ENCODE results near the gene PDPK1. TPM values are rescaled to one million over a fixed set of nuclear protein-coding genes. Genes with fewer than 3 reads are reported as not detected.
"Not testable (repeated sequence)": the region's sequence is repeated elsewhere in the genome, so short reads cannot be mapped to it uniquely, and the experiment has no call there.

The PDPK1 gene
- total RNA-seq, 1 donor from 2014 or later: 44.6 TPM

DNA sequence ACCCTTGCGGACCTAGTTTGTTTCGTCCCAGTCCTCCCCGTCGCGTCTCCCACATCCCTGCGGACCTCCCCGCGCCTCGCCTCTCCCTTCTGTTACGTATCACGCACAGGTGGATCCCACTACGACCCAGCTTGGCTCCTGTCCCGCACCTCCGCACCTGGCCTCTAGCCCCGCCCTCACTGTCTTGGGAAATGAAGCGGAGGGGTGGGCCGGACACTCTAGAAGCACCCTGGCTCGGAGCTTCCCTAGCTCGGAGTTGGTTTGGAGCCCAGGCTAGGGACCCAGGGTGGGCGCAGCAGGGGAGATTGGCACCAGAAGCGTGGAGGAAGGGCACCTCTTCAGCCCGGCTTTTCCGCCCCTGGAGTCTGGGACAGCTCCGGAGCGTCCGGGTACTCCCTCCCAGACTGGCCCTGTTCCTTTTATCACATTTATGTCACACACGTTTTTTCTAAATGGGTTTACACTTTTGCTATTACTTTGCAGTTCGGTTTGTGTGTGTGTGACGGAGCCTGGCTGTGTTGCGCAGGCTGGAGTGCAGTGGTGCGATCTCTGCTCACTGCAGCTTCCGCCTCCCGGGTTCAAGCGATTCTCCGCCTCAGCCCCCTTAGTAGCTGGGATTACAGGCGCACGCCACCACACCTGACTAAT is 5.2 kb upstream of the PDPK1 start:
- peak overlapping the region; percentile 91 for H3K4me3 Mint-ChIP-seq

GRCh38 chr16:2533142-2533755 is 4.6 kb upstream of the PDPK1 start:
- H3K4me1 Mint-ChIP-seq: peaks cover 14% of the 10 kb centered on the region
- H3K27me3 Mint-ChIP-seq (ENCODE audit: low read depth); DNase-seq (ENCODE audit: low spot score in 2 of 2, unreplicated experiment in 2 of 2); H3K36me3 Mint-ChIP-seq; H3K9me3 Mint-ChIP-seq: not testable (repeated sequence)
- peak overlapping the region; percentile 91 for H3K4me3 Mint-ChIP-seq
- H3K27ac Mint-ChIP-seq: peak overlapping the region; percentile 99

More for the DNA sequence above, 5.2 kb upstream of the PDPK1 start:
- TF ChIP-seq CTCF (IDR thresholded peaks at IDR 0.05; ENCODE audit: unreplicated experiment): no peak
- DNase-seq (ENCODE audit: low spot score in 2 of 2, unreplicated experiment in 2 of 2): peak in 1 of 2 experiments; percentile 67
- Mint-ChIP-seq H3K4me1 (peaks cover 14% of the 10 kb centered on the region), H3K9me3 (no peaks in the 10 kb centered on the region), H3K27me3 (ENCODE audit: low read depth) (no peaks in the 10 kb centered on the region), H3K36me3 (peaks cover 4% of the 10 kb centered on the region), H3K27ac (peak overlapping the region; percentile 99)

DNA sequence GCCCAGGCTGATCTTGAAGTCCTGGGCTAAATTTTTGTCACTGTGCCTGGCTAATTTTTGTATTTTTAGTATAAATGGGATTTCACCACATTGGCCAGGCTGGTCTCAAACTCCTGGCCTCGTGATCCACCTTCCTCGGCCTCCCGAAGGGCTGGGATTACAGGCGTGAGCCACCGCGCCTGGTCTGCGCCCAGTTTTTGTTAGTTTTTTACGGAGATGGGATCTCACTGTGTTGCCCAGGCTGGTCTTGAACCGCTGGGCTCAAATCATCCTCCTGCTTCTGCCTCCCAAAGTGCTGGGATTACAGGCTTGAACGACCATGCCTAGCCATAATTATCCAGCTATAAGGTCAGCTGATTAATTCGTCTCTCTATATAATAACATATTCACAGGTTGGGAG is 3.9 kb upstream of the PDPK1 start:
- no peaks in the 10 kb centered on the region for H3K27me3 Mint-ChIP-seq (ENCODE audit: low read depth)
- peaks cover 17% of the 10 kb centered on the region for H3K4me1 Mint-ChIP-seq
- no peak for DNase-seq (ENCODE audit: low spot score in 2 of 2, unreplicated experiment in 2 of 2)
- H3K9me3 Mint-ChIP-seq: no peaks in the 10 kb centered on the region
- H3K4me3 Mint-ChIP-seq: peak overlapping the region; percentile 47
- peaks cover 4% of the 10 kb centered on the region for H3K36me3 Mint-ChIP-seq
- peak overlapping the region; percentile 16 for H3K27ac Mint-ChIP-seq
- TF ChIP-seq CTCF (IDR thresholded peaks at IDR 0.05; ENCODE audit: unreplicated experiment): no peak

- Mint-ChIP-seq H3K4me1 (peaks cover 19% of the 10 kb centered on the region), H3K4me3 (peak overlapping the region; percentile 47)
- not testable (repeated sequence) for H3K36me3 Mint-ChIP-seq; H3K9me3 Mint-ChIP-seq; H3K27ac Mint-ChIP-seq; DNase-seq (ENCODE audit: low spot score in 2 of 2, unreplicated experiment in 2 of 2); H3K27me3 Mint-ChIP-seq (ENCODE audit: low read depth)
Observed at GRCh38 chr16:2534335-2534734, 3.5 kb upstream of the PDPK1 start.

DNA sequence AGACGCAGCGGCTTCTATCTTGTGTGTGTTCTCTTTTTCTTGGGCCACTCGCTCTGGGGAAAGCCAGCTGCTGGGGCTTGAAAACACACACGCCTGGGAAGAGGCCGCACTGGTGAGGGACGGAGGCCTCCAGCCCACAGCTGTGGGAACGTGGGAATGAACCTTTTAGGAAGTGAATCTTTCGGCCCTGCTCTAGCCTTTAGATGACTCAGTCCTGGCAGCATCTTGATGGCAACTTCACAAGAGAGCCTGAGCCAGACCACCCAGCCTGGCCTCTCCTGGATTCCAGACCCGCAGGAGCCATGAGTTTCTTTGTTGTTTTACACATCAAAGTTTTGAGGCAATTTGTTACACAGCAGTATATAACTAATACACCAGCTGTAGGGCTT is 2.2 kb upstream of the PDPK1 start:
- H3K4me3 Mint-ChIP-seq: peak overlapping the region; percentile 42
- H3K27ac Mint-ChIP-seq: no peak overlapping the region

DNA sequence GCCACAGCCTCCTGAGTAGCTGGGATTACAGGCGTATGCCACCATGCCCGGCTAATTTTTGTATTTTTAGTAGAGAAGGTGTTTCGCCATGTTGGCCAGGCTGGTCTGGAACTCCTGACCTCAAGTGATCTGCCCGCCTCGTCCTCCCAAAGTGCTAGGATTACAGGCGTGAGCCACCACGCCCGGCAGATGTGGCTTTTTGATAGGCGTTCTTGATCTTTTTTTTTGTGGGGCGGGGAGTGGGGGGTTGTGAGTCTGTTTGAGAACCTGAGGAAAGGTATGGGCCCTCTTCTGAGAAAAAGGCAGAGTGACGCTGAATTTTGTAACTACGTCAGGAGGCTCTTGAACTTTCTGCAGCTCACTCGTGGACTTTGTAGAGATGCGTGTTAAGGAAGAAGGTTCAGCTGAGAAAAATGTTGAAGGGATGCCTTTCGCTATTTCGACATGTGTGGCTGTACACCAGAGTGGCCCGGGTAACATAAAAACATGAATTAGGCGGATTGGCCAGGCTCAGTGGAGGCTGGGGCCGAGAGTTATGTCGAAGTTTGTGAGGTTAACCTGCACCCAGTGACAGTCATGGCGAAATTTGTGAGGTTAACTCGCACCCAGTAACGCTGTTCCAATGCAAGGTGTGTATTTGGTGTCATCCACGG is 1.5 kb downstream of the PDPK1 start:
- H3K36me3 Mint-ChIP-seq; H3K9me3 Mint-ChIP-seq; DNase-seq (ENCODE audit: low spot score in 2 of 2, unreplicated experiment in 2 of 2); H3K27me3 Mint-ChIP-seq (ENCODE audit: low read depth): not testable (repeated sequence)
- Mint-ChIP-seq H3K4me3 (peak overlapping the region; percentile 68), H3K4me1 (peaks cover 10% of the 10 kb centered on the region), H3K27ac (peak overlapping the region; percentile 66)

More for the DNA sequence above, 2.2 kb upstream of the PDPK1 start:
- H3K27me3 Mint-ChIP-seq (ENCODE audit: low read depth): no peaks in the 10 kb centered on the region
- H3K36me3 Mint-ChIP-seq: no peaks in the 10 kb centered on the region
- peaks cover 22% of the 10 kb centered on the region for H3K4me1 Mint-ChIP-seq
- no peaks in the 10 kb centered on the region for H3K9me3 Mint-ChIP-seq
- TF ChIP-seq CTCF (IDR thresholded peaks at IDR 0.05; ENCODE audit: unreplicated experiment): no peak
- DNase-seq (ENCODE audit: low spot score in 2 of 2, unreplicated experiment in 2 of 2): no peak

GRCh38 chr16:2539845-2540458 is 2.1 kb downstream of the PDPK1 start:
- H3K4me1 Mint-ChIP-seq: peaks cover 10% of the 10 kb centered on the region
- not testable (repeated sequence) for H3K36me3 Mint-ChIP-seq; H3K27me3 Mint-ChIP-seq (ENCODE audit: low read depth); DNase-seq (ENCODE audit: low spot score in 2 of 2, unreplicated experiment in 2 of 2); H3K27ac Mint-ChIP-seq; H3K9me3 Mint-ChIP-seq
- H3K4me3 Mint-ChIP-seq: peak overlapping the region; percentile 68
- TF ChIP-seq CTCF (IDR thresholded peaks at IDR 0.05; ENCODE audit: unreplicated experiment): peak; percentile 21

DNA sequence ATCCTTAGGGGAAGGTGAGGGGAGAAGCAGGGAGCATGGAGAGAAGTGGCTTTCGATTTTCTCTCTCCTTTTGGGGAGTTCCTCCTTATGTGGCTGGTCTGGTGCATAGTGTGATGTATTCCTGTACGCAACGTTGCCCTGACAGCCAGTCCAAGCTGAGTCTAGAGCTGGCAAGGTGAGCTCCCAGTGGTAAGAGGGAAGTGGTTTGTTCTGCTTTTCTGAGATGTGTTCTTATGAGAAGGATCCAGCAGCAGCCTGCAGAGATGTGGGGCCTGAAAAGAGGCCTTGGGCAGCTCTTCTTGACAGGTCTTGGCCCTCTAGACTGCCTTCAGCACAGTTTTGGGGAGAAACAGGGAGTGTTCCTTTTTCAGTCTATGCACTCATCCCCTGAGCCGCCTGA is 3.1 kb downstream of the PDPK1 start:
- H3K27ac Mint-ChIP-seq; H3K9me3 Mint-ChIP-seq; H3K27me3 Mint-ChIP-seq (ENCODE audit: low read depth); H3K4me3 Mint-ChIP-seq; H3K36me3 Mint-ChIP-seq; DNase-seq (ENCODE audit: low spot score in 2 of 2, unreplicated experiment in 2 of 2): not testable (repeated sequence)
- H3K4me1 Mint-ChIP-seq: peaks cover 10% of the 10 kb centered on the region

GRCh38 chr16:2541409-2541808 is 3.6 kb downstream of the PDPK1 start:
- H3K4me3 Mint-ChIP-seq; H3K36me3 Mint-ChIP-seq; H3K9me3 Mint-ChIP-seq; H3K27ac Mint-ChIP-seq; DNase-seq (ENCODE audit: low spot score in 2 of 2, unreplicated experiment in 2 of 2); H3K27me3 Mint-ChIP-seq (ENCODE audit: low read depth): not testable (repeated sequence)
- H3K4me1 Mint-ChIP-seq: peaks cover 10% of the 10 kb centered on the region
